ENCODE data around the gene CTNND1.
"Not testable (repeated sequence)": the region's sequence is repeated elsewhere in the genome, so short reads cannot be mapped to it uniquely, and the experiment has no call there.

CTNND1 gene

DNA sequence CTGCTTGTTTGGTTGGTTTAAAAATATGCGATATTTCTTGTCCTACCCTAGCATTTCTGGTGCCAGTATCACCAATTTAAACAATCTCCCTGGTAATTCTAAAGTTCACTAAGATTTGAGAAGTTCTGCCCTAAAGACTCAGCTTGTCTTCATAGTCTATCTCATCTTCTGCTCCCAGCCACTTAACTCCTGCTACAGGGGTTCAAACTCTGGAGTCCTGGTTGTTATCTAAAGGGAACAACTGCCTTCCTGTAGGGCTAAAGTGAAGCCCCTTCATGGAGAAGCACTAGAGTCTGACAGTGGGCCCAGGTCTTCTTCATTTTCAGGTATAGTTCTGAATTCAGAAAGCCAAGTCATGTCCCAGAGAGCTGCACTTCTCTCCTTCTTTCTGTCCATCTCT, 73.2 kb downstream of the CTNND1 start:
- no peaks in the 10 kb centered on the region for H3K36me3 ChIP-seq (ENCODE audit: control insufficient read depth in 1 of 2, insufficient read depth in 2 of 2, low read length in 2 of 2)
- no CpG with 5 or more reads among the region's 1 CpG for WGBS (ENCODE audit: extremely low coverage, insufficient coverage, insufficient read length)

DNA sequence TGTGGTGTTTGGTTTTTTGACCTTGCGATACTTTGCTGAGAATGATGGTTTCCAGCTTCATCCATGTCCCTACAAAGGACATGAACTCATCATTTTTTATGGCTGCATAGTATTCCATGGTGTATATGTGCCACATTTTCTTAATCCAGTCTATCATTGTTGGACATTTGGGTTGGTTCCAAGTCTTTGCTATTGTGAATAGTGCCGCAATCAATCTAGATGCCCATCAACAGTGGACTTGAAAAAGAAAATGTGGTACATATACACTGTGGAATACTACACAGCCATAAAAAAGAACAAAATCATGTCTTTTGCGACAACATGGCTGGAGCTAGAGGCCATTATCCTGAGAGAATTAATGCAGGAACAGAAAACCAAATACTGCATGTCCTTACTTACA, 77.0 kb downstream of the CTNND1 start:
- no CpG with 5 or more reads among the region's 3 CpGs for WGBS (ENCODE audit: extremely low coverage, insufficient coverage, insufficient read length)
- H2BK5ac ChIP-seq (ENCODE audit: low read depth, low read length, poor library complexity); H3K23ac ChIP-seq (ENCODE audit: low read length); H3K4me1 ChIP-seq (ENCODE audit: control insufficient read depth in 1 of 2, insufficient read depth in 2 of 2, low read length in 2 of 2); H3K9me3 ChIP-seq (ENCODE audit: insufficient read depth, low read depth, low read length); H3K4me2 ChIP-seq (ENCODE audit: low read length); H3K9ac ChIP-seq (ENCODE audit: low read length); H3K18ac ChIP-seq (ENCODE audit: low read length); H3K79me2 ChIP-seq (ENCODE audit: control insufficient read depth, insufficient read depth, low read length, poor library complexity); H3K27ac ChIP-seq (ENCODE audit: low read depth, low read length); H2AFZ ChIP-seq (ENCODE audit: insufficient read depth, low read length, poor library complexity); H2BK120ac ChIP-seq (ENCODE audit: insufficient read depth, low read length, poor library complexity); H4K12ac ChIP-seq (ENCODE audit: low read depth, low read length); DNase-seq; H4K8ac ChIP-seq (ENCODE audit: low read depth, low read length); H2BK12ac ChIP-seq (ENCODE audit: low read length); H3K36me3 ChIP-seq (ENCODE audit: control insufficient read depth in 1 of 2, insufficient read depth in 2 of 2, low read length in 2 of 2); H3K79me1 ChIP-seq (ENCODE audit: low read length); H3K14ac ChIP-seq (ENCODE audit: low read length); H3K4ac ChIP-seq (ENCODE audit: low read depth, low read length); H4K91ac ChIP-seq (ENCODE audit: low read depth, low read length); H2AK5ac ChIP-seq (ENCODE audit: low read length); H3K27me3 ChIP-seq (ENCODE audit: insufficient read depth, low read length); H3K4me3 ChIP-seq (ENCODE audit: low read depth, low read length): not testable (repeated sequence)

More for the DNA sequence above, 73.2 kb downstream of the CTNND1 start:
- no peaks in the 10 kb centered on the region for H3K79me2 ChIP-seq (ENCODE audit: control insufficient read depth, insufficient read depth, low read length, poor library complexity)
- H2BK12ac ChIP-seq (ENCODE audit: low read length): no peak overlapping the region
- no peak overlapping the region for H3K14ac ChIP-seq (ENCODE audit: low read length)
- H2BK120ac ChIP-seq (ENCODE audit: insufficient read depth, low read length, poor library complexity): no peak overlapping the region
- H3K27ac ChIP-seq (ENCODE audit: low read depth, low read length): no peak overlapping the region
- no peak overlapping the region for H4K12ac ChIP-seq (ENCODE audit: low read depth, low read length)
- no peak overlapping the region for H2AK5ac ChIP-seq (ENCODE audit: low read length)
- no peaks in the 10 kb centered on the region for H3K4me1 ChIP-seq (ENCODE audit: control insufficient read depth in 1 of 2, insufficient read depth in 2 of 2, low read length in 2 of 2)
- no peak overlapping the region for H4K91ac ChIP-seq (ENCODE audit: low read depth, low read length)
- no peak overlapping the region for H3K9ac ChIP-seq (ENCODE audit: low read length)
- no peaks in the 10 kb centered on the region for H3K27me3 ChIP-seq (ENCODE audit: insufficient read depth, low read length)
- no peak overlapping the region for H3K23ac ChIP-seq (ENCODE audit: low read length)
- H3K9me3 ChIP-seq (ENCODE audit: insufficient read depth, low read depth, low read length): no peaks in the 10 kb centered on the region
- H4K8ac ChIP-seq (ENCODE audit: low read depth, low read length): no peak overlapping the region
- DNase-seq: no peak
- H2BK5ac ChIP-seq (ENCODE audit: low read depth, low read length, poor library complexity): no peak overlapping the region
- H3K4ac ChIP-seq (ENCODE audit: low read depth, low read length): no peak overlapping the region
- no peak overlapping the region for H3K18ac ChIP-seq (ENCODE audit: low read length)
- no peak overlapping the region for H3K4me2 ChIP-seq (ENCODE audit: low read length)
- H3K4me3 ChIP-seq (ENCODE audit: low read depth, low read length): no peak overlapping the region
- no peaks in the 10 kb centered on the region for H3K79me1 ChIP-seq (ENCODE audit: low read length)
- H2AFZ ChIP-seq (ENCODE audit: insufficient read depth, low read length, poor library complexity): no peak overlapping the region

DNA sequence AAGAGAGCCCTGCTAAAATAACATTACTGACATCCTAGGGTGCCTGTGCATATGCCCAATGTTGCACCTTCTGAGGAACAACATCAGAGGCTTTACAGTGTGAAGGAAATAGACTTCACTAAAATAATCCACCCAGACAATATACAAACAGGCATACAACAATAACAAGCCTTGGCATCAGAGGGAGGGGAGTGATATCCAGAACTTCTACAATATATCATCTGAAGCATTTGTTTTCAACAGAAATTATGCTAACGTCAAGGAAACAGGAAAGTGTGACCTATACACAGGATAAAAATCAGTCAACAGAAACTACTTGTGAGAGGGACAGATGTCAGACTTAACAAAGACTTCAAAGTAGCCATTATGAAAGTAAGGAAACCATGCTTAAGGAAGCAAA, 81.3 kb downstream of the CTNND1 start:
- no peak overlapping the region for H3K14ac ChIP-seq (ENCODE audit: low read length)
- no peak overlapping the region for H2BK120ac ChIP-seq (ENCODE audit: insufficient read depth, low read length, poor library complexity)
- H3K23ac ChIP-seq (ENCODE audit: low read length): no peak overlapping the region
- no peak overlapping the region for H3K4me3 ChIP-seq (ENCODE audit: low read depth, low read length)
- H2BK12ac ChIP-seq (ENCODE audit: low read length): no peak overlapping the region
- H2BK5ac ChIP-seq (ENCODE audit: low read depth, low read length, poor library complexity): no peak overlapping the region
- H3K18ac ChIP-seq (ENCODE audit: low read length): no peak overlapping the region
- H3K9ac ChIP-seq (ENCODE audit: low read length): no peak overlapping the region
- WGBS (ENCODE audit: extremely low coverage, insufficient coverage, insufficient read length): no CpG with 5 or more reads among the region's 1 CpG
- no peak overlapping the region for H3K27ac ChIP-seq (ENCODE audit: low read depth, low read length)
- H4K91ac ChIP-seq (ENCODE audit: low read depth, low read length): no peak overlapping the region
- H3K9me3 ChIP-seq (ENCODE audit: insufficient read depth, low read depth, low read length): no peaks in the 10 kb centered on the region
- no peak overlapping the region for H3K4ac ChIP-seq (ENCODE audit: low read depth, low read length)
- H3K79me2 ChIP-seq (ENCODE audit: control insufficient read depth, insufficient read depth, low read length, poor library complexity): no peaks in the 10 kb centered on the region
- no peaks in the 10 kb centered on the region for H3K79me1 ChIP-seq (ENCODE audit: low read length)
- H4K8ac ChIP-seq (ENCODE audit: low read depth, low read length): no peak overlapping the region
- no peak overlapping the region for H2AFZ ChIP-seq (ENCODE audit: insufficient read depth, low read length, poor library complexity)
- no peak for DNase-seq
- H4K12ac ChIP-seq (ENCODE audit: low read depth, low read length): no peak overlapping the region
- no peak overlapping the region for H2AK5ac ChIP-seq (ENCODE audit: low read length)
- H3K36me3 ChIP-seq (ENCODE audit: control insufficient read depth in 1 of 2, insufficient read depth in 2 of 2, low read length in 2 of 2): no peaks in the 10 kb centered on the region
- no peak overlapping the region for H3K4me2 ChIP-seq (ENCODE audit: low read length)
- H3K4me1 ChIP-seq (ENCODE audit: control insufficient read depth in 1 of 2, insufficient read depth in 2 of 2, low read length in 2 of 2): no peaks in the 10 kb centered on the region
- no peaks in the 10 kb centered on the region for H3K27me3 ChIP-seq (ENCODE audit: insufficient read depth, low read length)

- Histone ChIP-seq H3K18ac (ENCODE audit: low read length) (no peak overlapping the region), H3K27me3 (ENCODE audit: insufficient read depth, low read length) (no peaks in the 10 kb centered on the region)
Observed at GRCh38 chr11:57867966-57868365, 106.4 kb downstream of the CTNND1 start.

More at GRCh38 chr11:57867966-57868365, 106.4 kb downstream of the CTNND1 start:
- Histone ChIP-seq H3K79me2 (ENCODE audit: control insufficient read depth, insufficient read depth, low read length, poor library complexity) (no peaks in the 10 kb centered on the region), H3K9me3 (ENCODE audit: insufficient read depth, low read depth, low read length) (no peaks in the 10 kb centered on the region), H2AK5ac (ENCODE audit: low read length) (no peak overlapping the region), H3K79me1 (ENCODE audit: low read length) (no peaks in the 10 kb centered on the region), H2BK12ac (ENCODE audit: low read length) (no peak overlapping the region), H3K4ac (ENCODE audit: low read depth, low read length) (no peak overlapping the region), H2AFZ (ENCODE audit: insufficient read depth, low read length, poor library complexity) (no peak overlapping the region), H2BK120ac (ENCODE audit: insufficient read depth, low read length, poor library complexity) (no peak overlapping the region), H3K23ac (ENCODE audit: low read length) (no peak overlapping the region), H3K27ac (ENCODE audit: low read depth, low read length) (no peak overlapping the region), H3K36me3 (ENCODE audit: control insufficient read depth in 1 of 2, insufficient read depth in 2 of 2, low read length in 2 of 2) (no peaks in the 10 kb centered on the region), H2BK5ac (ENCODE audit: low read depth, low read length, poor library complexity) (no peak overlapping the region), H3K4me3 (ENCODE audit: low read depth, low read length) (no peak overlapping the region), H3K9ac (ENCODE audit: low read length) (no peak overlapping the region), H3K4me1 (ENCODE audit: control insufficient read depth in 1 of 2, insufficient read depth in 2 of 2, low read length in 2 of 2) (peaks cover 0 to 2% of the 10 kb centered on the region in 2 experiments), H3K4me2 (ENCODE audit: low read length) (no peak overlapping the region), H4K8ac (ENCODE audit: low read depth, low read length) (no peak overlapping the region), H4K12ac (ENCODE audit: low read depth, low read length) (no peak overlapping the region), H3K14ac (ENCODE audit: low read length) (no peak overlapping the region), H4K91ac (ENCODE audit: low read depth, low read length) (no peak overlapping the region)
- DNase-seq: no peak

All from trophoblast cell (in vitro differentiated cells and primary cell).